HepG2 (cell line): ENCODE results near the gene FECH. TPM values are rescaled to one million over a fixed set of nuclear protein-coding genes. Genes with fewer than 3 reads are reported as not detected.

Experiments used
- ARNT ChIP-seq: fragments of 450-650 bp; IDR thresholded peaks from 2 replicates; pipeline ENCODE4 v1.6.1; 2017
- ASH2L ChIP-seq: fragments of 300-600, 200-600 bp; sonication (generic); IDR thresholded peaks from 2 replicates; pipeline ENCODE4 v1.7.0; 2017; ENCODE audit warnings: low read depth, mild to moderate bottlenecking, moderate library complexity, mixed read lengths, low read length; ENCODE audit not compliant: insufficient read length
- CBX5 ChIP-seq: sonication (generic); formaldehyde crosslinking; IDR thresholded peaks from 2 replicates; pipeline ENCODE4 v1.4.0; 2020; ENCODE audit warnings: missing genetic modification reagents, borderline replicate concordance
- CHCHD3 ChIP-seq: sonication (generic); formaldehyde crosslinking; IDR thresholded peaks from 2 replicates; pipeline ENCODE4 v1.8.0; 2022; ENCODE audit warnings: mild to moderate bottlenecking, missing genetic modification reagents, moderate library complexity
- GATAD1 ChIP-seq: IDR thresholded peaks from 2 replicates; pipeline ENCODE4 v1.6.1; 2016; ENCODE audit warnings: missing genetic modification reagents, missing compliant biosample characterization
- HMGXB4 ChIP-seq, 2 experiments: sonication (generic) in 1 of 2; formaldehyde crosslinking in 1 of 2; IDR thresholded peaks; 2 replicates each; pipeline versions ENCODE4 v1.4.0 to v1.6.1; 2018 to 2020; ENCODE audit warnings: missing genetic modification reagents in 2 of 2, borderline replicate concordance in 1 of 2, low read depth in 1 of 2, mild to moderate bottlenecking in 1 of 2, missing biosample characterization in 1 of 2
- HNF4A ChIP-seq: sonication (generic); formaldehyde crosslinking; IDR thresholded peaks from 2 replicates; pipeline ENCODE4 v1.4.0; 2020; ENCODE audit warnings: missing genetic modification reagents
- ISL2 ChIP-seq: sonication (generic); formaldehyde crosslinking; IDR thresholded peaks from 2 replicates; pipeline ENCODE4 v1.5.0; 2020; ENCODE audit warnings: missing genetic modification reagents
- KLF13 ChIP-seq: sonication (generic); formaldehyde crosslinking; IDR thresholded peaks from 2 replicates; pipeline ENCODE4 v1.4.0; 2020; ENCODE audit warnings: mild to moderate bottlenecking, missing genetic modification reagents
- KLF6 ChIP-seq: IDR thresholded peaks from 2 replicates; pipeline ENCODE4 v1.8.0; 2016; ENCODE audit warnings: missing biosample characterization, missing genetic modification reagents
- KMT2B ChIP-seq: IDR thresholded peaks from 2 replicates; pipeline ENCODE4 v1.6.1; 2016; ENCODE audit warnings: missing genetic modification reagents, missing compliant biosample characterization
- MTF1 ChIP-seq: sonication (generic); formaldehyde crosslinking; IDR thresholded peaks from 2 replicates; pipeline ENCODE4 v1.5.0; 2020; ENCODE audit warnings: missing genetic modification reagents
- NAIF1 ChIP-seq: sonication (generic); formaldehyde crosslinking; IDR thresholded peaks from 2 replicates; pipeline ENCODE4 v1.5.0; 2020; ENCODE audit warnings: mild to moderate bottlenecking, missing genetic modification reagents, borderline replicate concordance
- ONECUT2 ChIP-seq: sonication (generic); formaldehyde crosslinking; IDR thresholded peaks from 2 replicates; pipeline ENCODE4 v1.4.0; 2020; ENCODE audit warnings: missing genetic modification reagents
- RFX3 ChIP-seq: IDR thresholded peaks from 2 replicates; pipeline ENCODE4 v1.6.1; 2016; ENCODE audit warnings: missing biosample characterization, missing genetic modification reagents
- SALL2 ChIP-seq: sonication (generic); formaldehyde crosslinking; IDR thresholded peaks from 2 replicates; pipeline ENCODE4 v1.8.1; 2023; ENCODE audit warnings: mild to moderate bottlenecking, missing genetic modification reagents, inconsistent platforms
- SOX13 ChIP-seq, 3 experiments: fragments of 450-650 bp in 1 of 3; sonication (generic) in 1 of 3; formaldehyde crosslinking in 1 of 3; IDR thresholded peaks in 2 of 3; conservative IDR thresholded peaks in 1 of 3; 2 replicates each; pipeline versions ENCODE4 v1.5.0 to v1.6.1; 2016 to 2020; ENCODE audit warnings: antibody characterized with exemption in 1 of 3, mild to moderate bottlenecking in 1 of 3, missing compliant biosample characterization in 1 of 3, missing genetic modification reagents in 1 of 3, moderate library complexity in 1 of 3
- TCF12 ChIP-seq, 2 experiments: fragments of 450-650 bp in 1 of 2; sonication (generic) in 1 of 2; formaldehyde crosslinking in 1 of 2; IDR thresholded peaks; 2 replicates each; pipeline versions ENCODE4 v1.6.1 to v1.8.0; 2017 to 2022; ENCODE audit warnings: antibody characterized with exemption in 1 of 2, mild to moderate bottlenecking in 1 of 2, missing genetic modification reagents in 1 of 2, moderate library complexity in 1 of 2
- TEAD3 ChIP-seq: optimal IDR thresholded peaks from 2 replicates; pipeline ENCODE3; 2016; ENCODE audit warnings: borderline replicate concordance
- TFDP2 ChIP-seq: sonication (generic); formaldehyde crosslinking; IDR thresholded peaks from 2 replicates; pipeline ENCODE4 v1.4.0; 2020; ENCODE audit warnings: missing genetic modification reagents
- THAP11 ChIP-seq: IDR thresholded peaks from 2 replicates; pipeline ENCODE4 v1.6.1; 2016; ENCODE audit warnings: missing biosample characterization, missing genetic modification reagents
- ZBTB1 ChIP-seq: sonication (generic); formaldehyde crosslinking; IDR thresholded peaks from 2 replicates; pipeline ENCODE4 v1.4.0; 2020; ENCODE audit warnings: missing genetic modification reagents, borderline replicate concordance
- ZNF274 ChIP-seq: sonication (generic); formaldehyde crosslinking; IDR thresholded peaks from 2 replicates; pipeline ENCODE4 v1.5.1; 2020; ENCODE audit warnings: mild to moderate bottlenecking, missing genetic modification reagents
- ZNF652 ChIP-seq: IDR thresholded peaks from 2 replicates; pipeline ENCODE4 v1.6.1; 2016; ENCODE audit warnings: low read depth, borderline replicate concordance
- ZNF770 ChIP-seq: sonication (generic); formaldehyde crosslinking; IDR thresholded peaks from 2 replicates; pipeline ENCODE4 v1.5.0; 2020; ENCODE audit warnings: mild to moderate bottlenecking, missing genetic modification reagents
- ZNF773 ChIP-seq: sonication (generic); formaldehyde crosslinking; IDR thresholded peaks from 2 replicates; pipeline ENCODE4 v1.4.0; 2020; ENCODE audit warnings: missing genetic modification reagents, borderline replicate concordance
- polyA plus RNA-seq, 8 experiments: library from polyadenylated mRNA; depleted of rRNA in 3 of 8; stranded (reverse) in 7 of 8; unstranded in 1 of 8; fragments of >200 nt; fragmentation: Illumina TruSeq in 4 of 8; extraction: Trizol in 4 of 8; gene quantifications; 2 replicates each; pipeline versions ENCODE4 v1.2.1 to v1.2.3, GENCODE V29; 2011 to 2016; ENCODE audit warnings: low read depth in 4 of 8, missing spikeins in 1 of 8, mixed read lengths in 1 of 8; ENCODE audit not compliant: insufficient read depth in 1 of 8
- total RNA-seq, 5 experiments: library from RNA; depleted of rRNA; stranded (reverse); fragments of >200 nt; fragmentation: Illumina TruSeq; extraction: Trizol; gene quantifications; 2 replicates each; pipeline ENCODE4 v1.2.3, GENCODE V29; 2016; ENCODE audit warnings: low read depth in 1 of 5

The FECH gene
- total and polyA plus RNA-seq, 2 of the 13 experiments (the other 11 are each of a cell fraction or from before 2014, with no cell fraction given): 14.7 to 21.9 TPM

GRCh38 chr18:57586251-57587049 is at the start of gene FECH (continued):
- TF ChIP-seq HMGXB4 (CRISPR knock-in tag; IDR thresholded peaks at IDR 0.05; ENCODE audit: borderline replicate concordance in 1 of 2, low read depth in 1 of 2) (peak in 1 of 2 experiments; percentile 75; a peak in 2 of 4 replicates), GATAD1 (no peak), SALL2 (CRISPR knock-in tag) (peak; percentile 49), NAIF1 (CRISPR knock-in tag) (no peak), ZBTB1 (CRISPR knock-in tag) (no peak), KMT2B (CRISPR knock-in tag) (no peak), TEAD3 (CRISPR knock-in tag) (no peak), ISL2 (CRISPR knock-in tag) (no peak), ARNT (no peak), ZNF652 (CRISPR knock-in tag) (no peak), ONECUT2 (CRISPR knock-in tag) (no peak), CBX5 (CRISPR knock-in tag) (no peak), ZNF773 (CRISPR knock-in tag) (peak; percentile 15; the same call in 1 of the 2 replicates), TFDP2 (peak; percentile 69; the same call in 1 of the 2 replicates), HNF4A (CRISPR knock-in tag) (no peak), MTF1 (CRISPR knock-in tag) (no peak), RFX3 (no peak), TCF12 (IDR thresholded peaks at IDR 0.05) (no peak), TCF12 (CRISPR knock-in tag; IDR thresholded peaks at IDR 0.05) (no peak), KLF6 (CRISPR knock-in tag) (no peak), KLF13 (CRISPR knock-in tag) (no peak), ZNF274 (CRISPR knock-in tag) (no peak; the same call in 1 of the 2 replicates), SOX13 (IDR thresholded peaks at IDR 0.05) (no peak), SOX13 (CRISPR knock-in tag; conservative IDR thresholded peaks at IDR 0.05 in 1 of 2, IDR thresholded peaks at IDR 0.05 in 1 of 2) (no peak; a peak in 1 of 4 replicates), ZNF770 (CRISPR knock-in tag) (peak; percentile 29; the same call in 1 of the 2 replicates), CHCHD3 (0 out of 2 replicates have a peak, but pooled peaks have one; percentile 35), THAP11 (0 out of 2 replicates have a peak, but pooled peaks have one; percentile 36), ASH2L (peak; percentile 56)
